RCC 7860 (cell line): ENCODE results near the gene CCNK.

Experiments used
- DNase-seq: peaks from one replicate; pipeline ENCODE4 v3.0.0-alpha.2; 2015; ENCODE audit warnings: low spot score
- FAIRE-seq: peaks from 2 replicates; lab custom pipeline; 2012; peaks lifted over from hg19 to GRCh38; lab: Jason Lieb, UNC

Gene CCNK

GRCh38 chr14:99549684-99550083 is 68.5 kb downstream of the CCNK start:
- FAIRE-seq (no peak), DNase-seq (no peak)

GRCh38 chr14:99550387-99550992 is 69.3 kb downstream of the CCNK start:
- DNase-seq, result no peak
- FAIRE-seq, result no peak

- DNase-seq, result no peak
- FAIRE-seq, result no peak
These were observed 70.1 kb downstream of the CCNK start for GRCh38 chr14:99551034-99551922.

GRCh38 chr14:99552021-99552553 is 70.9 kb downstream of the CCNK start:
- DNase-seq, result no peak
- FAIRE-seq, result no peak

- FAIRE-seq (no peak), DNase-seq (no peak)
These were observed 71.5 kb downstream of the CCNK start for GRCh38 chr14:99552572-99553216.

- FAIRE-seq, result no peak
- DNase-seq, result no peak
These were observed 73.0 kb downstream of the CCNK start for GRCh38 chr14:99554184-99554583.

GRCh38 chr14:99554757-99555531 is 73.7 kb downstream of the CCNK start:
- FAIRE-seq (no peak), DNase-seq (no peak)

GRCh38 chr14:99556134-99556791 is 75.1 kb downstream of the CCNK start:
- no peak for FAIRE-seq
- no peak for DNase-seq

- DNase-seq (no peak), FAIRE-seq (no peak)
These were observed 78.2 kb downstream of the CCNK start for GRCh38 chr14:99559286-99559990.

- DNase-seq (no peak), FAIRE-seq (no peak)
These were observed 79.2 kb downstream of the CCNK start for GRCh38 chr14:99560403-99560802.

GRCh38 chr14:99560922-99561683 is 79.9 kb downstream of the CCNK start:
- DNase-seq (no peak), FAIRE-seq (no peak)

GRCh38 chr14:99561864-99562263 is 80.7 kb downstream of the CCNK start:
- no peak for DNase-seq
- FAIRE-seq, result no peak
